Stimulated activated CD8-positive, alpha-beta memory T cell treated with anti-CD3 and anti-CD28 coated beads, Interleukin-15, amount 100 ng/mL, for 24 hours (primary cell): Measurements from ENCODE around the gene SPRY1.

ENCODE experiments used
- DNase-seq: peaks from one replicate; pipeline ENCODE4 v3.0.0-alpha.2; 2020; ENCODE audit warnings: low read depth

Gene SPRY1

GRCh38 chr4:123411514-123411913 is 14.9 kb downstream of the SPRY1 start:
- no peak for DNase-seq

- DNase-seq, result no peak
Measured at GRCh38 chr4:123412091-123412505, 15.5 kb downstream of the SPRY1 start.

- no peak for DNase-seq
Measured at GRCh38 chr4:123412700-123413512, 16.3 kb downstream of the SPRY1 start.

DNA sequence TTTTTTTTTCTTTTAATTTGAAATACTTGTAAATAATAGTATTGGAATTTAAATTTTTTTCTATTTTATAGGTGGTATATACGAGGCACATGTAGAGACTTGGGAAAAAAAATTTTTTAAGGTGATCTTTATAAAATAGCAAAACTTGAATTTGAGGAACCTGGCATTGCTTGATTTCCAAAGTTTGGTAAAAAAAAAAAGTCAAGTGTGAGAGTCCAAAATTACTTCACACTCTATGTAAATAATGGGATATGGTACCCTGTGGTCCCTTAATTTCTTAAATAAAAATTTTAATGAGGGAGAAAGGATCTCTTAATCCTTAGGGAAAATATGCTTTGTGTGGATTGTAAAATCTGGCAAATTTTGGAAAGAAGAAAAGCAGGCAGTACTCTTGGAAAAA is 19.0 kb downstream of the SPRY1 start:
- DNase-seq, result no peak

- no peak for DNase-seq
Measured at GRCh38 chr4:123415977-123416376, 19.4 kb downstream of the SPRY1 start.

DNA sequence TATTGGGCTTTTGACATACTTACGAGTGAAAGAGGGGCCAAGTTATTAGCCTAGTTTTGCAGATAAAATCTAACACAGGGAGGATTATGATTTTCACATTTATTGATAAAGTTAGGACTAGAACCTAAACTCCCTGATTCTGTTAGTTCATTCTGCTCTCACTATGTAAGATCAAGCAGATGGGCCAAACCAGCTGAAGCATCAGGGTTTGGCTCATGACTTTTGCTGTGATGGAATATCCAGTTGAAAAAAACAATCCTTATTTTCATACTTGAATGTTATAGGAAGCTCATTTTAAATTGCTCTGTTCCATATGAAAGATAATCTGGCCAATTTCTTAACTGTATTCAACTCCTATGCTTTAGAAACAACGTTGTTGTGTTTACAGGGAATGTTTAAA is 21.2 kb downstream of the SPRY1 start:
- no peak for DNase-seq

DNA sequence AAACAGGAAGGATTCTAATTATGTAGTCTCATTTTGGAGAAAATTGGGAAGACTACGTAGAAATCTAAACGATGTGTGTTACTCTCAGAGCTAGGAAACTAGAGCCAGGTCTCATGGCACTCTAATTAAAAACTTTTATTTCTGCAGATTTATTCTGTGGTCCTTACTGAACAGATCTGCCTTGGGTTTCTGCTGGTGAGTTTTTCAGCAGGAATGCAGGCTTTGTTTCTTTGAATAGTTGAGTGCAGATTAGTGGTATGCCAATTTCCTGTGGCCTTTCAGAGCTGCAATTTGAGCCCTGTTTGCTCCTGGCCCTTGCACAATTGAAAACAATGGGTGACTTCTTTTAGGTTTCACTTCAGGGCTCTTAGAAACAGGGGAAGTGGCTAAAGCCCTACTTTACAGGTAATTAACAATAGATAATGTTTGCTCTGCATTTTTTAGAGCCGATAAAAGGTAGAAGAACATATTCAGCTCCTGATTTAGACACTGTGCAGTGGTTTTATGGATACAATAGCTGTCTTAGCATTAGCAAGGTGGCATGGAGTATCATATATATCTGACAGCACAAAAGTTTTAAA is 21.8 kb downstream of the SPRY1 start:
- DNase-seq, result no peak

- no peak for DNase-seq
Measured at GRCh38 chr4:123419885-123420755, 23.5 kb downstream of the SPRY1 start.

DNA sequence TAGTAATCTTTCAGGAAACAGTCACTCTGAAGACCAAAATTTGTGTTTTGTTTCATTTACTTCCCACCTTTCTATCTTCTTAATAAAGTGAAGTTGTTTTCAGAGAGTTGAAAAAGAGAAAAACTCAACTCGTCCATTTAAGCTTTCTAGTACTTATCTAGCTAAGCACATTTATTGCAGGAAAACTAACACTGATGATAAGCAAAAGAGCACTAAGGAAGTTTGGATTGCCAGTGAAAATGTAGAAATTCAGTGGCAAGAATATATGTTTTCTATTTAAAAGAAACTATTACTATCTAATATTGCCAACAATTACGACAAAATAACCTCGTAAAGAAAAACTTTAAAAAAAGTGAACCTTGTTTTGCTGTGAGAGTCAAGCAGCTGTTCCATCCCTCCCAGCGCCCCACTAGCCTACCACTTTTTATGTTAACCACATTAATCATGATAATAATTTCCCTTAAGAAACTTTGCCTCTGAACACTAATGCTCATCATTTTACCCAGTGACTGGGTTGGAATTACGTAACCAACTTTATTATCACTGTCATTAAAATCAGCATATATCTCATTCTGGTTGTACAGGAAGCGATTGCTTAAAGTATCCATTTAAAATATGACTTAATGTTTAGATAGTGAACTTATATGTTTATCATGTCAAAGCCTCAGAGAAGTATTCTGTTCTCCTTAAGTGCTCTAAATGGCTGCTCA is 24.8 kb downstream of the SPRY1 start:
- no peak for DNase-seq

GRCh38 chr4:123421937-123422781 is 25.6 kb downstream of the SPRY1 start:
- DNase-seq, result no peak

DNA sequence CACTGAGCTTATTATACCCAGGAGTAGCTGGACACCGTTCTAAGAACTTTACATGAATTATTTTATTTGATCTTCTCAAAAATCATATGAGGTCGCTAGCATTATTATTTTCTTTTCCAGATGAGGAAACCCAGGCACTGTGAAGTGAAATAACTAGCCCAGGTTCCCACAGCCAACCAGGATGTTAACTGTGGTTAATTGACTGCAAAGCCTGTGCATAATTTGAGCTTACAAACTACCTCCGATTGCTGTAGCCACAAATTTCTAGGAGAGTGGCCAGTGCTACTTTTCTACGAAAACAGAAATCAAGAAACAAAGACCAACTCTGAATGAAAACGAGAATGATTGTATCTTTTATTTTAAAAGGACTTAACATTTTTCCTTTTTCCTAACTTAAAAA is 27.2 kb downstream of the SPRY1 start:
- no peak for DNase-seq

DNA sequence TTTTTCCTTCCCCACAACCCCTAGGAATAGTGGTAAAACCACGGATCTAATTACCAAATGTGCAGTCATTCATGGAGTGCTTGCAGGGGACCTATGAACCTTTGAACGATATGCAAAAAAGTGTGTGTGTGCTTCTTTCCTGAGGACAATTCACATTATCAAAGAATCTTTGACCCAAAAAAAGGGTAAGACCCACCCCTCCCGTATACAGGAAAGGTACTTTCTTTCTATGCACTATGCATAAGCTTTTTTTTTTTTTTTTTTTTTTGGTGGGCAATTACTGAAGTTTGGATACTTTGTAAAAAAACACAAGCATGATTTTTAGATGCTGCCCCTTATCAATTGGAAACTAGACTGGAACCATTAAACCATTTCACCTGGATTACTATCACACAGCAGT is 31.4 kb downstream of the SPRY1 start:
- no peak for DNase-seq

- no peak for DNase-seq
Measured at GRCh38 chr4:123430031-123430430, 33.4 kb downstream of the SPRY1 start.

DNA sequence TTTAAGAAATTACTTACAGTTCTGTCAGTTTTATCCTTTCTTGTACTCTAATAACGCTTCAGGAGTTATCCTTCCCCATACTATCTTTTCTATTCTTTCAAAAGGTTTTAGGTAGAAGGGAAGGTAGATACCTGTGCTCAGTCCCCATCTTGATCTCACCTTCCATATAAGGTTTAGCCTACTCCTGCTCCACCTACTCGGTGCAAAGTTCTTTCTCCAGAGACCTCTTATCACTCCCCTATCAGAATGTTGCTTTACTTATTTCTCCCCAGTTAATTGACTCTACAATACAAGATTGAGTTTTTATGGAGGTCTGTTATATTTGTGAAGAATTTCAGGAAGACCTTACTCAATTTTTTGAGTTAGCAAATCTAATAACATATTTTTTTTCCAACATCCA is 33.9 kb downstream of the SPRY1 start:
- no peak for DNase-seq

- no peak for DNase-seq
Measured at GRCh38 chr4:123433573-123433972, 37.0 kb downstream of the SPRY1 start.

- no peak for DNase-seq
Measured at GRCh38 chr4:123433976-123434375, 37.4 kb downstream of the SPRY1 start.

GRCh38 chr4:123435246-123436113 is 38.9 kb downstream of the SPRY1 start:
- no peak for DNase-seq

DNA sequence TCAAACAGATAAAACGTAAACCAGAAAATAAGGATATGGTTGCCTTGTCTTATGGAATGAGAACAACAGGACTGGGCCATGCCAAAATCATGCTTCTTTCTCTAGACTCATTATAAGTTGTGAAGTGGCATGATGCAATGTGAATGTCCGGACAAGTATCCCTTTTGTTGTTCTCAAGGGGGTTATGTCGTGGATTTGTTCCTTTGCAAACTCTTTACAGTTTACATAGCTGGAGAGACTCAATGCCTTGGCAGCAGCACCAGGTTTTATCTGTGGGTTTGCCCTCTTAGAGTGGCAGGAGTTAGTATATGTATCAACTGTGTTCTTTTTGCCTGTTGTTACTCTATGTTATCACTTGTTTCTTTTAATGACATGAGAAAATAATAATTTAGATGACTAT is 41.4 kb downstream of the SPRY1 start:
- no peak for DNase-seq

DNA sequence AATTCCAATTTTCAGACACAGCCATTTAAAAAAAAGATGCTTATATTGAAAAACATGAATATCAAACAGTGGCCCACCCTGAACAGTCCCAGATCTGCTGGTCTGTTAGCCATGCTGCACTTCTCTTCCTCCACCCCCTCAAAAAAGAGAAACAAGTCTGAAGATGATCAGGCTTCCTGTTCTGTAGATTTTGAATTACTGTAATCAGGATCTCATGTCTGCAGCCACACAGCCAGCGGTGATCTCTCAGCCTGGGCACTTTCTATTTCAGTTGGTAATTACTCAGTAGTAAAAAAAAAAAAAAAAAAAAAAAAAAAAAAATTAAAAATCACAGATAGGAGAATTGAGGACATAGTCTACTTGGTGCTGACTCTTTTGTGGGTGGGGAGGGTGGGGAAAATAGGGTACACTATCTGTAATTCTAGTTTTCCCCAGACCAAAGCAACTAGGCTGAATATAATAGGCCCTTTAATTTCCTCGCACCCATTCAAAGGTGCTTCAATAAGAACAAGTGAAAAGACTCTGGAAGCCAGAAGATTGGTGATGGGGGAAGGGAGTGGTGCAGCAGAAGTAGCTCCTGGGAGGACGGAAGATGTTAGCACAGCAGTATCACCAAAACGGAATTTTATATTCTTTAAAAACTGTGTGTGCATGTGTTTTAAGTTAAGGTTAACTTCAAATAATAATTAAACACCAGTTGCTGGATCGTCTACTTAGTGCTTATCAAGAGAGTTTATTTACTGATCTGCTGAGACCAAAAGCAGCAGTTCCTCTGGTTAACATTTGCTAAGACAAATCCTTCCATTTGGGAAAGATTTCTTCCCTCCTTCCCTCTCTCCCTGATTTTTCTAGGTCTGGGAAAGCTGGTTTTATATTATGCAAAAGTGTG is 47.0 kb downstream of the SPRY1 start:
- DNase-seq, result no peak
